ENCODE measurements around the gene NHLH1. TPM values are rescaled to one million over a fixed set of nuclear protein-coding genes. Genes with fewer than 3 reads are reported as not detected.

The NHLH1 gene
- total RNA-seq, 1 donor from 2014 or later = not detected

DNA sequence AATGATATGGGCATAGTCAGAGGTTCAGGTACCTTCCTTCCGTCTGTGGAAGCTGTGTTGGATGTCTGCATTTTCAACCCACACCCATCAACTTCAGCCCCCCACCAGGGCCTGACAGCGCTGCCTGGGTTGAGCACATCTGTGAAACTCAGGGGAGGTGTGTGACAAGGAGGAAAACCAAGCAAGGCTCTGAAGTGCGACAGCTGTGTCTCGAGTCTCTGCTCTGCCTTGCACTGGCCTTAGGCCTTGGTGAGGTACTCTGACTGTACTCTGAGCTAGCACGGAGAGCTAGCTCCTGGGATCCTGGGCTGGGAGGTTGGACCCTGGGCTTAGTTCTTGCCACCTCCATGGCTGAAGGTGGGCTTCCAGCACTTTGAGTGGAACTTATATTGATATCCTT is 42.6 kb downstream of the NHLH1 start:
- no peak for DNase-seq (ENCODE audit: extremely low spot score in 2 of 2)
- Histone ChIP-seq H3K27me3 (no peaks in the 10 kb centered on the region), H3K27ac (peak overlapping the region; percentile 41), H3K9me3 (no peaks in the 10 kb centered on the region), H3K4me3 (no peak overlapping the region), H3K4me1 (peaks cover 32% of the 10 kb centered on the region), H3K36me3 (no peaks in the 10 kb centered on the region)
- intact Hi-C loops (cut with DNase I) = no loop called here
- no peak for TF ChIP-seq POLR2AphosphoS5 (IDR thresholded peaks at IDR 0.05; ENCODE audit: insufficient read depth in 1 of 2, low read depth in 1 of 2)
- no peak for TF ChIP-seq CTCF (IDR thresholded peaks at IDR 0.05)
- TF ChIP-seq POLR2A (IDR thresholded peaks at IDR 0.05) = no peak

- no peak for DNase-seq (ENCODE audit: extremely low spot score in 2 of 2)
- Histone ChIP-seq H3K4me3 (no peak overlapping the region), H3K4me1 (peaks cover 32% of the 10 kb centered on the region), H3K27ac (peak overlapping the region; percentile 39), H3K27me3 (no peaks in the 10 kb centered on the region), H3K9me3 (no peaks in the 10 kb centered on the region), H3K36me3 (no peaks in the 10 kb centered on the region)
- intact Hi-C loops (cut with DNase I) = no loop called here
- TF ChIP-seq CTCF (IDR thresholded peaks at IDR 0.05) = no peak
These were observed 43.6 kb downstream of the NHLH1 start for GRCh38 chr1:160410406-160411005.

GRCh38 chr1:160411271-160412027 is 44.6 kb downstream of the NHLH1 start:
- DNase-seq (ENCODE audit: extremely low spot score in 2 of 2) = no peak
- H3K36me3 ChIP-seq = no peaks in the 10 kb centered on the region
- no peak overlapping the region for H3K4me3 ChIP-seq
- intact Hi-C loops (cut with DNase I) = no loop called here
- H3K4me1 ChIP-seq = peaks cover 24% of the 10 kb centered on the region
- H3K27ac ChIP-seq = no peak overlapping the region
- no peaks in the 10 kb centered on the region for H3K27me3 ChIP-seq
- no peaks in the 10 kb centered on the region for H3K9me3 ChIP-seq
- TF ChIP-seq CTCF (IDR thresholded peaks at IDR 0.05) (no peak), POLR2A (IDR thresholded peaks at IDR 0.05) (no peak), POLR2AphosphoS5 (IDR thresholded peaks at IDR 0.05; ENCODE audit: insufficient read depth in 1 of 2, low read depth in 1 of 2) (no peak)

GRCh38 chr1:160412028-160412362 is 45.1 kb downstream of the NHLH1 start:
- H3K27ac ChIP-seq = no peak overlapping the region
- DNase-seq (ENCODE audit: extremely low spot score in 2 of 2) = no peak
- no peak overlapping the region for H3K4me3 ChIP-seq
- no peaks in the 10 kb centered on the region for H3K36me3 ChIP-seq
- peaks cover 21% of the 10 kb centered on the region for H3K4me1 ChIP-seq
- TF ChIP-seq POLR2A (IDR thresholded peaks at IDR 0.05) (no peak), CTCF (IDR thresholded peaks at IDR 0.05) (no peak), POLR2AphosphoS5 (IDR thresholded peaks at IDR 0.05; ENCODE audit: insufficient read depth in 1 of 2, low read depth in 1 of 2) (no peak)
- intact Hi-C loops (cut with DNase I) = no loop called here
- H3K27me3 ChIP-seq = no peaks in the 10 kb centered on the region
- no peaks in the 10 kb centered on the region for H3K9me3 ChIP-seq

- DNase-seq (ENCODE audit: extremely low spot score in 2 of 2) = no peak
- Histone ChIP-seq H3K27ac (no peak overlapping the region), H3K36me3 (no peaks in the 10 kb centered on the region), H3K27me3 (no peaks in the 10 kb centered on the region), H3K4me1 (peaks cover 21% of the 10 kb centered on the region), H3K4me3 (no peak overlapping the region), H3K9me3 (no peaks in the 10 kb centered on the region)
- intact Hi-C loops (cut with DNase I) = no loop called here
- TF ChIP-seq POLR2A (IDR thresholded peaks at IDR 0.05) = no peak
- no peak for TF ChIP-seq POLR2AphosphoS5 (IDR thresholded peaks at IDR 0.05; ENCODE audit: insufficient read depth in 1 of 2, low read depth in 1 of 2)
- no peak for TF ChIP-seq CTCF (IDR thresholded peaks at IDR 0.05)
These were observed 46.8 kb downstream of the NHLH1 start for GRCh38 chr1:160413716-160414115.
